Caco-2 (cell line): Measurements from ENCODE around the gene CCR8. TPM values are rescaled to one million over a fixed set of nuclear protein-coding genes. Genes with fewer than 3 reads are reported as not detected.

Experiments used
- BruUV-seq: library from RNA; stranded (reverse); fragments of 400-500 nt; replicated peaks from 2 replicates; lab custom pipeline; 2021; lab: Mats Ljungman, UMichigan
- CTCF ChIA-PET: fragments of 300-600 bp; sonication (Branson Sonifier 250); formaldehyde crosslinking; loops from one replicate; lab custom pipeline; 2022; ENCODE audit warnings: antibody characterized with exemption; lab: Charles Lee
- POLR2A ChIA-PET: fragments of 300-600 bp; sonication (Branson Sonifier 250); formaldehyde crosslinking; loops from one replicate; lab custom pipeline; 2022; ENCODE audit warnings: antibody characterized with exemption; lab: Charles Lee
- DNase-seq, 2 experiments: peaks; one replicate each; pipeline versions ENCODE4 v3.0.0 to v3.0.0-alpha.2; 2020 to 2022
- H3K27me3 ChIP-seq: replicated peaks from 2 replicates; pipeline ENCODE4 v1.6.0; 2011; ENCODE audit warnings: low read length; ENCODE audit not compliant: control insufficient read depth, insufficient read depth
- H3K36me3 ChIP-seq: 2 replicates; pipeline ENCODE4 v1.5.1; 2011; ENCODE audit warnings: low read length; ENCODE audit not compliant: control insufficient read depth, insufficient read depth
- H3K4me1 ChIP-seq: fragments of 250-450 bp; sonication (Bioruptor Pico); 2 replicates; pipeline ENCODE4 v1.5.1; 2020; ENCODE audit warnings: mild to moderate bottlenecking
- H3K4me3 ChIP-seq: 2 replicates; pipeline ENCODE4 v1.5.1; 2011; ENCODE audit warnings: low read depth, mild to moderate bottlenecking, control low read depth, low read length
- H3K9me3 ChIP-seq: fragments of 250-450 bp; sonication (Bioruptor Pico); 2 replicates; pipeline ENCODE4 v1.5.1; 2020; ENCODE audit warnings: mild to moderate bottlenecking, moderate library complexity
- H3K27ac Mint-ChIP-seq: one replicate; pipeline ENCODE4 v1.8.0; 2022; ENCODE audit warnings: mixed read lengths; ENCODE audit not compliant: unreplicated experiment
- H3K27me3 Mint-ChIP-seq: one replicate; pipeline ENCODE4 v1.8.0; 2022; ENCODE audit warnings: mixed read lengths; ENCODE audit not compliant: insufficient read depth, unreplicated experiment
- H3K36me3 Mint-ChIP-seq: one replicate; pipeline ENCODE4 v1.8.0; 2022; ENCODE audit warnings: mild to moderate bottlenecking, mixed read lengths; ENCODE audit not compliant: insufficient read depth, unreplicated experiment
- H3K4me1 Mint-ChIP-seq: one replicate; pipeline ENCODE4 v1.8.0; 2022; ENCODE audit warnings: low read depth, mixed read lengths; ENCODE audit not compliant: unreplicated experiment
- H3K4me3 Mint-ChIP-seq: one replicate; pipeline ENCODE4 v1.8.0; 2022; ENCODE audit warnings: mild to moderate bottlenecking, moderate library complexity, mixed read lengths; ENCODE audit not compliant: unreplicated experiment
- H3K9me3 Mint-ChIP-seq: one replicate; pipeline ENCODE4 v1.8.0; 2022; ENCODE audit warnings: mixed read lengths; ENCODE audit not compliant: unreplicated experiment
- CTCF ChIP-seq, 2 experiments: fragments of 200-600 bp in 1 of 2; IDR thresholded peaks; 1 replicate in 1 of 2; 2 replicates in 1 of 2; pipeline versions ENCODE4 v1.5.1 to v1.8.0; 2011 to 2022; ENCODE audit warnings: antibody characterized with exemption in 1 of 2, control low read depth in 1 of 2, inconsistent platforms in 1 of 2, low read depth in 1 of 2, low read length in 1 of 2, mild to moderate bottlenecking in 1 of 2, moderate library complexity in 1 of 2; ENCODE audit not compliant: insufficient read depth in 1 of 2, severe bottlenecking in 1 of 2, unreplicated experiment in 1 of 2
- intact Hi-C: fragments of 100-400 bp; cut with micrococcal nuclease; formaldehyde crosslinking; loops from one replicate; pipeline ENCODE4 v1.10.0; 2022; ENCODE audit not compliant: unreplicated experiment
- total RNA-seq: library from RNA; stranded (reverse); gene quantifications from 2 replicates; pipeline ENCODE4 v1.2.3, GENCODE V29; 2022

The CCR8 gene
- total RNA-seq, 1 experiment from 2014 or later = not detected

GRCh38 chr3:39346785-39347585 is 17.5 kb downstream of the CCR8 start:
- ChIA-PET POLR2A (no interaction called here), CTCF (no interaction called here)
- no TSS peak for BruUV-seq
- intact Hi-C loops = no loop called here
- Mint-ChIP-seq H3K27ac (no peak overlapping the region), H3K4me1 (peaks cover 9% of the 10 kb centered on the region), H3K9me3 (no peaks in the 10 kb centered on the region), H3K36me3 (no peaks in the 10 kb centered on the region), H3K4me3 (no peak overlapping the region), H3K27me3 (no peaks in the 10 kb centered on the region)
- Histone ChIP-seq H3K4me3 (no peak overlapping the region), H3K27me3 (no peaks in the 10 kb centered on the region), H3K36me3 (no peaks in the 10 kb centered on the region), H3K9me3 (no peaks in the 10 kb centered on the region), H3K4me1 (no peaks in the 10 kb centered on the region; the same call in 1 of the 2 replicates)
- no peak for TF ChIP-seq CTCF (IDR thresholded peaks at IDR 0.05; ENCODE audit: insufficient read depth in 1 of 2, low read depth in 1 of 2, low read length in 1 of 2, severe bottlenecking in 1 of 2, unreplicated experiment in 1 of 2)
- DNase-seq = no peak

- Mint-ChIP-seq H3K4me3 (no peak overlapping the region), H3K4me1 (peaks cover 9% of the 10 kb centered on the region), H3K36me3 (no peaks in the 10 kb centered on the region), H3K27me3 (no peaks in the 10 kb centered on the region), H3K27ac (no peak overlapping the region), H3K9me3 (no peaks in the 10 kb centered on the region)
- Histone ChIP-seq H3K36me3 (no peaks in the 10 kb centered on the region), H3K4me3 (no peak overlapping the region), H3K4me1 (no peaks in the 10 kb centered on the region; the same call in 1 of the 2 replicates), H3K9me3 (no peaks in the 10 kb centered on the region), H3K27me3 (no peaks in the 10 kb centered on the region)
- DNase-seq = no peak
- no peak for TF ChIP-seq CTCF (IDR thresholded peaks at IDR 0.05; ENCODE audit: insufficient read depth in 1 of 2, low read depth in 1 of 2, low read length in 1 of 2, severe bottlenecking in 1 of 2, unreplicated experiment in 1 of 2)
- ChIA-PET POLR2A (no interaction called here), CTCF (no interaction called here)
- intact Hi-C loops = no loop called here
- BruUV-seq = no TSS peak
These were observed 18.0 kb downstream of the CCR8 start for GRCh38 chr3:39347586-39347876.

GRCh38 chr3:39349080-39349479 is 19.6 kb downstream of the CCR8 start:
- Histone ChIP-seq H3K36me3 (no peaks in the 10 kb centered on the region), H3K9me3 (no peaks in the 10 kb centered on the region), H3K4me3 (no peak overlapping the region), H3K4me1 (no peaks in the 10 kb centered on the region; the same call in 1 of the 2 replicates), H3K27me3 (no peaks in the 10 kb centered on the region)
- Mint-ChIP-seq H3K4me1 (peaks cover 9% of the 10 kb centered on the region), H3K27me3 (no peaks in the 10 kb centered on the region), H3K27ac (no peak overlapping the region), H3K4me3 (no peak overlapping the region), H3K9me3 (no peaks in the 10 kb centered on the region), H3K36me3 (no peaks in the 10 kb centered on the region)
- intact Hi-C loops = no loop called here
- ChIA-PET POLR2A (no interaction called here), CTCF (interaction anchor here (0.6 kb wide), 1 partner anchor 57 kb away, joined by 4 read pairs; no protein-coding TSS in a partner anchor)
- TF ChIP-seq CTCF (IDR thresholded peaks at IDR 0.05; ENCODE audit: insufficient read depth in 1 of 2, low read depth in 1 of 2, low read length in 1 of 2, severe bottlenecking in 1 of 2, unreplicated experiment in 1 of 2) = no peak
- no peak for DNase-seq
- no TSS peak for BruUV-seq
